Ramos (cell line): ENCODE data around the gene PRKG2.
"Not testable (repeated sequence)": the region's sequence is repeated elsewhere in the genome, so short reads cannot be mapped to it uniquely, and the experiment has no call there.

Experiments
- in situ Hi-C: fragments of 300-500 bp; cut with MboI; formaldehyde crosslinking; loops from one replicate; pipeline ENCODE4 v1.14.3; 2022; ENCODE audit warnings: low sequenced_read_pairs; ENCODE audit not compliant: unreplicated experiment

PRKG2 gene

GRCh38 chr4:81164623-81165416, 50.2 kb downstream of the PRKG2 start:
- in situ Hi-C loops, result no loop called here

DNA sequence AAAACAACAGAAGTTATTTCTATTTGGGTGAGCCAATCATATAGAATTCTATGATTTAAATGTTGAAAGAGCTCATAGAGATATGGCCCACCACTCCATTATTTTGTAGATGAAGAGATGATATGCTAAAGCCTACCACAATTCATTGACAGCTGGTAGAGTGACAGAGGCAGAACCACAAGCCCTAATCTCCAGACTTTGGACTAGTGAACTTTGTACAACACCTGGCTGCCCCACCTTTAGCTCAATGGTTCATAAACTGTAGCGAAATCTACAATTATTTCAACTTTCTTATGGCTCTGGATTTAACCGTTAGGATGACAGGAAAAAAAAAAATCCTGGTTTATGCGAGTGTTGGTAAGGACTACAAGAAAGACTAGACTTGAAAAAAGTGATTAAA, 50.9 kb downstream of the PRKG2 start:
- in situ Hi-C loops, result no loop called here

- in situ Hi-C loops, result no loop called here
These were observed 52.1 kb downstream of the PRKG2 start for GRCh38 chr4:81162752-81163458.

DNA sequence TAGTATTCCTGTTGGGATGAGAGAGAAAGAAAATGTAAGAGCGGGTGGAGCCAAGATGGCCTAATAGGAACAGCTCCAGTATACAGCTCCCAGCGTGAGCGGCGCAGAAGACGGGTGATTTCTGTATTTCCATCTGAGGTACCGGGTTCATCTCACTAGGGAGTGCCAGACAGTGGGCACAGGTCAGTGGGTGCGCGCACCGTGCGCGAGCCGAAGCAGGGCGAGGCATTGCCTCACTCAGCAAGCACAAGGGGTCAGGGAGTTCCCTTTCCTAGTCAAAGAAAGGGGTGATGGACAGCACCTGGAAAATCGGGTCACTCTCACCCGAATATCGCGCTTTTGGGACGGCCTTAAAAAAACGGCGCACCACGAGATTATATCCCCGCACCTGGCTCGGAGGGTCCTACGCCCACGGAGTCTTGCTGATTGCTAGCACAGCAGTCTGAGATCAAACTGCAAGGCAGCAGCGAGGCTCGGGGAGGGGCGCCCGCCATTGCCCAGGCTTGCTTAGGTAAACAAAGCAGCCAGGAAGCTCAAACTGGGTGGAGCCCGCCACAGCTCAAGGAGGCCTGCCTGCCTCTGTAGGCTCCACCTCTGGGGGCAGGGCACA, 61.2 kb downstream of the PRKG2 start:
- in situ Hi-C loops, result not testable (repeated sequence)

GRCh38 chr4:81152839-81153713, 61.9 kb downstream of the PRKG2 start:
- in situ Hi-C loops, result no loop called here

- in situ Hi-C loops, result no loop called here
These were observed 65.0 kb downstream of the PRKG2 start for GRCh38 chr4:81149976-81150375.

GRCh38 chr4:81148576-81148975, 66.4 kb downstream of the PRKG2 start:
- in situ Hi-C loops, result no loop called here

GRCh38 chr4:81146466-81146865, 68.6 kb downstream of the PRKG2 start:
- in situ Hi-C loops, result no loop called here

- in situ Hi-C loops, result no loop called here
These were observed 71.8 kb downstream of the PRKG2 start for GRCh38 chr4:81143183-81143582.

DNA sequence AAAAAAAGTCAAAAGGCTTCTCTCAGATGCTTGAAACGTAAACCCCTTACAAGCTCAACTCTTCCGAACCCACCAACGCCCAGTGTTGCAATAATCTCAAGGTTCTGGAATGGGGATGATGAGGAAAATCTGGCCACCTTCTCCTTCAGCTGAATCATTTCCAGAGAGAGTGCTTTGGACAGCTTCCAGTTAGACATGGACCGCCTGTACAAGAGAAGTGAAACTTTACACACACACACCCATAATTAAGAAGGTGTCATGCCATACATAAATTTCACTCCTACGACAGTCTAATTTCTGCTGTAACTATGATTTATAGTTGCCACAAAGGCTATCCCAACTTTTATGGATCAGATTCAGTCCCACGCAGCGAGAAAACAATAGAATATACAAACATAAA, 72.3 kb downstream of the PRKG2 start:
- in situ Hi-C loops, result no loop called here

DNA sequence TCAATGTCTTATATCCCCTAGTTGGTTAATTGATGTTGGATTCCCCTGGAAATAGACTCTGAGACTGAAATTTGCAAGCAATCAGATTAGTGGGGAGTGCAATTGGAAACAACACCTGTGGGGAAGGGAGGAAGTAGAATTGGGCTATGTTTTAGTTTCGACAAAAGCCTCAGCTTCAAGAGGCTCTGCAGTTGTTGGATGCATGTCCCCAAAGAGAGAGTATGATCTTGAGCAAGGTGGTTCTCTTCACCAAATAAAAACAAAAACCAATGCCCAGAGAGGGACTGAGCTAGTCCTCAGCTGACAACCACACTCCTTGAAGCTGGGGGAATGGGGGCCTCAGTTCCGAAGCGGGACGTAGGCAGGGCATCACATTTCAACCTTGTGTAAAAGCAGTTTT, 77.1 kb downstream of the PRKG2 start:
- in situ Hi-C loops, result no loop called here

- in situ Hi-C loops, result no loop called here
These were observed 77.6 kb downstream of the PRKG2 start for GRCh38 chr4:81137446-81137845.

- in situ Hi-C loops, result no loop called here
These were observed 78.7 kb downstream of the PRKG2 start for GRCh38 chr4:81136161-81136905.

DNA sequence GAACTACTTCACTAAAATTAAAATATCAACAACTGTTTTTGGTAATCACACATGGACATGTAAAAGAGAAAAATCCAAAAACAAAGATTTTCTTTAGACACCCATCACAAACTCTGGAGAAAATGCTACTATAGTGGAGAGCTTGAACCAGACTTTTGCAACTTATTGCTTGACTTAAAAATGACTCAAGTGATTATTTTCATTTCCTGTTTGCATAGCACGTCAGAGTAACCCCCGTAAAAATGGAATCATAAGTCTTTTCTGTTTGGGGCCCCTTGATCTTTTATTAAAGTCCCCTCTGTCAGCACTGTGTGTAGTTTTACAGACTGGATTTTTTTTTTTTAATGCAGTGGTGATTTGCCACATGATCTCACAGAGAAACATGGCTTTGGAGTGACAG, 79.5 kb downstream of the PRKG2 start:
- in situ Hi-C loops, result no loop called here

DNA sequence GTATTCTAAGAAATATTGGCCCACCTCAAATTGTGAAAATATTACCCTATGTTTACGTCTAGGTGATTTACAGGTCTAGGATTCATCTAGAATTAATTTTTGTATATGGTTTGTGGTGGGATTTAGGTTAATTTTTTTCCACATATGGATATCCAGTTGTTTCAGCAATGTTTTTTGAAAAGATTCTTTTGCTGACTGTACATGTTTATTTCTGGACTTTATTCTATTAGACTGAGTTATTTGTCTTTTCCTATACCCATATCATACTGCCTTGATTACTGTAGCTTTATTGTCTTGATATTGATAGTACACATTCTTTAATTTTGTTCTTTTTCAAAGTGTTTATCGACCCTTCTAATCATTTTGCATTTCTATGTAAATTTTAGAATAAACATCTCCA, 83.5 kb downstream of the PRKG2 start:
- in situ Hi-C loops, result no loop called here

- in situ Hi-C loops, result no loop called here
These were observed 84.0 kb downstream of the PRKG2 start for GRCh38 chr4:81131066-81131465.

GRCh38 chr4:81130569-81130968, 84.5 kb downstream of the PRKG2 start:
- in situ Hi-C loops, result no loop called here

GRCh38 chr4:81120055-81120454, 95.0 kb downstream of the PRKG2 start:
- in situ Hi-C loops, result no loop called here

- in situ Hi-C loops, result no loop called here
These were observed 96.9 kb downstream of the PRKG2 start for GRCh38 chr4:81118086-81118485.

DNA sequence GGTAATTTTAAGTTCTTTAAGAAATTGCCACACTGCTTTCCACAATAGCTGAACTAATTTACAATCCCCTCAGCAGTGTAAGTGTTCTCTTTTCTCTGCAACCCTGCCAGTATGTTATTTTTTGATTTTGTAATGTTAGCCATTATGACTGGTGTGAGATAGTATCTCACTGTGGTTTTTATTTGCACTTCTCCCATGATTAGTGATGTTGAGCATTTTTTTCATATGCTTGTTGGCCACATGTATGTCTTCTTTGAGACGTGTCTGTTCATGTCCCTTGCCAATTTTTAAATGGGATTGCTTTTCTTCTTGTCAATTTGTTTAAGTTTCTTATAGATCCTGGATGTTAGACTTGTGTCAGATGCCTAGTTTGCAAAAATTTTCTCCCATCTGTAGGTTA, 98.5 kb downstream of the PRKG2 start:
- in situ Hi-C loops, result no loop called here
